Lung (tissue), 12 donors: Measurements from ENCODE around the gene MARS1. TPM values are rescaled to one million over a fixed set of nuclear protein-coding genes. Genes with fewer than 3 reads are reported as not detected.

Source experiments
- ATAC-seq: fragments of 200-7000 bp; cut with Tn5 transposase; one replicate; pipeline ENCODE4 v1.9.1; 2020; ENCODE audit warnings: moderate number of reproducible peaks; ENCODE audit not compliant: insufficient read depth, low FRiP score
- DNase-seq, 3 donors: peaks; one replicate each; pipeline ENCODE4 v3.0.0-alpha.2; 2013 to 2017
- H3K27ac ChIP-seq, 2 donors: one replicate each; pipeline ENCODE4 v1.5.1; 2013; ENCODE audit warnings: mild to moderate bottlenecking in 2 of 2, moderate library complexity in 2 of 2, control low read depth in 1 of 2, inconsistent platforms in 1 of 2, low read depth in 1 of 2, low read length in 1 of 2
- H3K27me3 ChIP-seq, 3 donors: one replicate each; pipeline ENCODE4 v1.5.1; 2013; ENCODE audit warnings: low read length in 2 of 3; ENCODE audit not compliant: control insufficient read depth in 3 of 3, insufficient read depth in 3 of 3
- H3K36me3 ChIP-seq, 4 donors: one replicate each; pipeline ENCODE4 v1.5.1; 2013; ENCODE audit warnings: low read length in 4 of 4, mild to moderate bottlenecking in 1 of 4, moderate library complexity in 1 of 4; ENCODE audit not compliant: control insufficient read depth in 4 of 4, insufficient read depth in 4 of 4
- H3K4me1 ChIP-seq, 5 donors: one replicate each; pipeline ENCODE4 v1.5.1; 2013; ENCODE audit warnings: low read length in 5 of 5, mild to moderate bottlenecking in 2 of 5, moderate library complexity in 1 of 5; ENCODE audit not compliant: control insufficient read depth in 5 of 5, insufficient read depth in 5 of 5
- H3K4me3 ChIP-seq: one replicate; pipeline ENCODE4 v1.5.1; 2013; ENCODE audit warnings: mild to moderate bottlenecking, control low read depth, moderate library complexity
- H3K9ac ChIP-seq, 2 donors: one replicate each; pipeline ENCODE4 v1.5.1; 2013; ENCODE audit warnings: low read length in 2 of 2, control low read depth in 1 of 2; ENCODE audit not compliant: insufficient read depth in 1 of 2
- H3K9me3 ChIP-seq, 4 donors: one replicate each; pipeline ENCODE4 v1.5.1; 2013; ENCODE audit warnings: low read length in 3 of 4, mild to moderate bottlenecking in 1 of 4, moderate library complexity in 1 of 4; ENCODE audit not compliant: control insufficient read depth in 4 of 4, insufficient read depth in 3 of 4
- WGBS, 2 donors: extraction: QIAGEN DNeasy Blood & Tissue Kit; methylation state at CpG; one replicate each; pipeline ENCODE4 v1.1.7; 2013; 5-methylcytosine and 5-hydroxymethylcytosine counted together
- polyA plus RNA-seq, 2 donors: library from polyadenylated mRNA; stranded (reverse); fragments of 200-250 nt; gene quantifications; one replicate each; pipeline ENCODE4 v1.2.1, GENCODE V29; 2013
- total RNA-seq, 2 donors: library from RNA; depleted of rRNA in 1 of 2; stranded (reverse); fragments of >200 nt in 1 of 2; gene quantifications; one replicate each; pipeline ENCODE4 v1.2.1, GENCODE V29; 2014 to 2021
- TF ChIP-seq, protein P1 (sequence below): IDR thresholded peaks from 2 replicates; pipeline ENCODE4 v1.5.1; 2012; ENCODE audit warnings: mild to moderate bottlenecking; ENCODE audit errors: control extremely low read depth, extremely low read depth
- donor health status: control.
- donor health status: control.
- donor health status: Bipolar disorder and iron deficiency.
- donor health status: healthy.
- donor health status: DM: yes; HTN: yes; CAD: no.

MARS1 gene
- total and polyA plus RNA-seq, 4 donors: 55.9 to 213 (median 125) TPM

- Histone ChIP-seq H3K27ac (no peak overlapping the region), H3K4me1 (peaks cover 0 to 23% (median 17%) of the 10 kb centered on the region in 5 donors)
- no peak for ATAC-seq
Measured at GRCh38 chr12:57526477-57527126, 38.7 kb downstream of the MARS1 start.

DNA sequence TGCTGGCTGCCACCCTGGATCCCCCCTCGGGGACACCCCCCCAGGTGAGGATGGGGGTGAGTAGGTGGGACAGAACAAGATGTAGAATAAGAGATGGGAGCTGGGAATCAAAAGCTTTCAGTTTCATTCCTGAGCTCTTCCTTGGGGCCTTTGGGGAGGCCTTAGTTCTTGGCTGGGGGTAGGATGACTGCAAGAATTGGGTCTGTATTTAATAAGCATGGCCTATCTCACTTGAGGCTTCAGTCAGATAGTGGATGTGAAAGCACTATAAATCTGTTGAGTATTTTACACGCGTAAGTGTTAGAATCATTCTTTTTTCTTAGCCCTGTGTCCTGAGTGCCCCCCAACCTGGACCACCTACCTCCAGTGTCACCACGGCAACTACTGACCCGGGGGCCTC is 39.3 kb downstream of the MARS1 start:
- no peak for ATAC-seq
- H3K9ac ChIP-seq: no peak overlapping the region

More at GRCh38 chr12:57526477-57527126, 38.7 kb downstream of the MARS1 start:
- Histone ChIP-seq H3K27me3 (no peaks in the 10 kb centered on the region), H3K36me3 (peaks cover 25 to 60% (median 31%) of the 10 kb centered on the region in 4 donors), H3K4me3 (no peak overlapping the region), H3K9me3 (no peaks in the 10 kb centered on the region), H3K9ac (no peak overlapping the region)
- 89 to 90% methylated on average over 4 of the region's 4 CpGs for WGBS, 2 donors
- DNase-seq: no peak
- TF ChIP-seq, protein P1, sequence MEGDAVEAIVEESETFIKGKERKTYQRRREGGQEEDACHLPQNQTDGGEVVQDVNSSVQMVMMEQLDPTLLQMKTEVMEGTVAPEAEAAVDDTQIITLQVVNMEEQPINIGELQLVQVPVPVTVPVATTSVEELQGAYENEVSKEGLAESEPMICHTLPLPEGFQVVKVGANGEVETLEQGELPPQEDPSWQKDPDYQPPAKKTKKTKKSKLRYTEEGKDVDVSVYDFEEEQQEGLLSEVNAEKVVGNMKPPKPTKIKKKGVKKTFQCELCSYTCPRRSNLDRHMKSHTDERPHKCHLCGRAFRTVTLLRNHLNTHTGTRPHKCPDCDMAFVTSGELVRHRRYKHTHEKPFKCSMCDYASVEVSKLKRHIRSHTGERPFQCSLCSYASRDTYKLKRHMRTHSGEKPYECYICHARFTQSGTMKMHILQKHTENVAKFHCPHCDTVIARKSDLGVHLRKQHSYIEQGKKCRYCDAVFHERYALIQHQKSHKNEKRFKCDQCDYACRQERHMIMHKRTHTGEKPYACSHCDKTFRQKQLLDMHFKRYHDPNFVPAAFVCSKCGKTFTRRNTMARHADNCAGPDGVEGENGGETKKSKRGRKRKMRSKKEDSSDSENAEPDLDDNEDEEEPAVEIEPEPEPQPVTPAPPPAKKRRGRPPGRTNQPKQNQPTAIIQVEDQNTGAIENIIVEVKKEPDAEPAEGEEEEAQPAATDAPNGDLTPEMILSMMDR: no peak

DNA sequence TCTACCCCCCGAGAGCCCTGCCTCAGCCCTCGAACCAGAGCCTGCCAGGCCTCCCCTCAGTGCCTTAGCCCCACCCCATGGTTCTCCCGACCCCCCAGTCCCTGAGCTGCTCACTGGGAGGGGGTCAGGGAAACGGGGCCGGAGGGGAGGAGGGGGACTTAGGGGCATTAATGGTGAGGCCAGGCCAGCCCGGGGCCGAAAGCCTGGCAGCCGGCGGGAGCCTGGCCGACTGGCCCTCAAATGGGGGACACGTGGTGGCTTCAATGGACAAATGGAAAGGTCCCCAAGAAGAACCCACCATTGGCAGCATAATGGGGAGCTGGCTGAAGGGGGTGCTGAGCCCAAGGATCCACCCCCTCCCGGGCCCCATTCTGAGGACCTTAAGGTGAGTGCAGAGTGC is 40.3 kb downstream of the MARS1 start:
- Histone ChIP-seq H3K36me3 (peaks cover 37 to 74% (median 45%) of the 10 kb centered on the region in 4 donors), H3K4me3 (no peak overlapping the region), H3K27me3 (no peaks in the 10 kb centered on the region), H3K9ac (no peak overlapping the region), H3K27ac (no peak overlapping the region), H3K9me3 (no peaks in the 10 kb centered on the region), H3K4me1 (peaks cover 0 to 16% (median 12%) of the 10 kb centered on the region in 5 donors)
- TF ChIP-seq, protein P1: no peak
- 89 to 90% methylated on average over 12 of the region's 12 CpGs for WGBS, 2 donors
- no peak for DNase-seq
- ATAC-seq: no peak

More for the DNA sequence above, 39.3 kb downstream of the MARS1 start:
- Histone ChIP-seq H3K4me1 (peaks cover 0 to 17% (median 12%) of the 10 kb centered on the region in 5 donors), H3K27me3 (no peaks in the 10 kb centered on the region), H3K4me3 (no peak overlapping the region), H3K27ac (no peak overlapping the region), H3K36me3 (peaks cover 31 to 65% (median 36%) of the 10 kb centered on the region in 4 donors), H3K9me3 (no peaks in the 10 kb centered on the region)
- TF ChIP-seq, protein P1: no peak
- WGBS, 2 donors: 83 to 88% methylated on average over 5 of the region's 5 CpGs
- DNase-seq: no peak
